HepG2 (cell line): ENCODE results near the gene CACNG4. TPM values are rescaled to one million over a fixed set of nuclear protein-coding genes. Genes with fewer than 3 reads are reported as not detected.

Source experiments
- MBD4 ChIP-seq: IDR thresholded peaks from 2 replicates; pipeline ENCODE4 v1.6.1; 2012; ENCODE audit warnings: low read length, inconsistent platforms, borderline replicate concordance
- MNT ChIP-seq: fragments of 450-650 bp; IDR thresholded peaks from 2 replicates; pipeline ENCODE4 v1.6.1; 2016
- SOX6 ChIP-seq, 2 experiments: fragments of 450-650 bp in 1 of 2; sonication (generic) in 1 of 2; formaldehyde crosslinking in 1 of 2; IDR thresholded peaks; 2 replicates each; pipeline versions ENCODE4 v1.4.0 to v1.6.1; 2017 to 2020; ENCODE audit warnings: antibody characterized with exemption in 1 of 2, mild to moderate bottlenecking in 1 of 2, missing genetic modification reagents in 1 of 2
- polyA plus RNA-seq, 8 experiments: library from polyadenylated mRNA; depleted of rRNA in 3 of 8; stranded (reverse) in 7 of 8; unstranded in 1 of 8; fragments of >200 nt; fragmentation: Illumina TruSeq in 4 of 8; extraction: Trizol in 4 of 8; gene quantifications; 2 replicates each; pipeline versions ENCODE4 v1.2.1 to v1.2.3, GENCODE V29; 2011 to 2016; ENCODE audit warnings: low read depth in 4 of 8, missing spikeins in 1 of 8, mixed read lengths in 1 of 8; ENCODE audit not compliant: insufficient read depth in 1 of 8
- total RNA-seq, 5 experiments: library from RNA; depleted of rRNA; stranded (reverse); fragments of >200 nt; fragmentation: Illumina TruSeq; extraction: Trizol; gene quantifications; 2 replicates each; pipeline ENCODE4 v1.2.3, GENCODE V29; 2016; ENCODE audit warnings: low read depth in 1 of 5
- TF ChIP-seq, protein P1 (sequence below): sonication (generic); formaldehyde crosslinking; IDR thresholded peaks from 2 replicates; pipeline ENCODE4 v1.9.0; 2021; ENCODE audit warnings: mild to moderate bottlenecking, missing genetic modification reagents

Gene CACNG4
- total and polyA plus RNA-seq, 2 of the 13 experiments (the other 11 are each of a cell fraction or from before 2014, with no cell fraction given), result 0.09 TPM

GRCh38 chr17:67026341-67026740 lies 61.8 kb downstream of the CACNG4 start (continued):
- TF ChIP-seq, protein P1, sequence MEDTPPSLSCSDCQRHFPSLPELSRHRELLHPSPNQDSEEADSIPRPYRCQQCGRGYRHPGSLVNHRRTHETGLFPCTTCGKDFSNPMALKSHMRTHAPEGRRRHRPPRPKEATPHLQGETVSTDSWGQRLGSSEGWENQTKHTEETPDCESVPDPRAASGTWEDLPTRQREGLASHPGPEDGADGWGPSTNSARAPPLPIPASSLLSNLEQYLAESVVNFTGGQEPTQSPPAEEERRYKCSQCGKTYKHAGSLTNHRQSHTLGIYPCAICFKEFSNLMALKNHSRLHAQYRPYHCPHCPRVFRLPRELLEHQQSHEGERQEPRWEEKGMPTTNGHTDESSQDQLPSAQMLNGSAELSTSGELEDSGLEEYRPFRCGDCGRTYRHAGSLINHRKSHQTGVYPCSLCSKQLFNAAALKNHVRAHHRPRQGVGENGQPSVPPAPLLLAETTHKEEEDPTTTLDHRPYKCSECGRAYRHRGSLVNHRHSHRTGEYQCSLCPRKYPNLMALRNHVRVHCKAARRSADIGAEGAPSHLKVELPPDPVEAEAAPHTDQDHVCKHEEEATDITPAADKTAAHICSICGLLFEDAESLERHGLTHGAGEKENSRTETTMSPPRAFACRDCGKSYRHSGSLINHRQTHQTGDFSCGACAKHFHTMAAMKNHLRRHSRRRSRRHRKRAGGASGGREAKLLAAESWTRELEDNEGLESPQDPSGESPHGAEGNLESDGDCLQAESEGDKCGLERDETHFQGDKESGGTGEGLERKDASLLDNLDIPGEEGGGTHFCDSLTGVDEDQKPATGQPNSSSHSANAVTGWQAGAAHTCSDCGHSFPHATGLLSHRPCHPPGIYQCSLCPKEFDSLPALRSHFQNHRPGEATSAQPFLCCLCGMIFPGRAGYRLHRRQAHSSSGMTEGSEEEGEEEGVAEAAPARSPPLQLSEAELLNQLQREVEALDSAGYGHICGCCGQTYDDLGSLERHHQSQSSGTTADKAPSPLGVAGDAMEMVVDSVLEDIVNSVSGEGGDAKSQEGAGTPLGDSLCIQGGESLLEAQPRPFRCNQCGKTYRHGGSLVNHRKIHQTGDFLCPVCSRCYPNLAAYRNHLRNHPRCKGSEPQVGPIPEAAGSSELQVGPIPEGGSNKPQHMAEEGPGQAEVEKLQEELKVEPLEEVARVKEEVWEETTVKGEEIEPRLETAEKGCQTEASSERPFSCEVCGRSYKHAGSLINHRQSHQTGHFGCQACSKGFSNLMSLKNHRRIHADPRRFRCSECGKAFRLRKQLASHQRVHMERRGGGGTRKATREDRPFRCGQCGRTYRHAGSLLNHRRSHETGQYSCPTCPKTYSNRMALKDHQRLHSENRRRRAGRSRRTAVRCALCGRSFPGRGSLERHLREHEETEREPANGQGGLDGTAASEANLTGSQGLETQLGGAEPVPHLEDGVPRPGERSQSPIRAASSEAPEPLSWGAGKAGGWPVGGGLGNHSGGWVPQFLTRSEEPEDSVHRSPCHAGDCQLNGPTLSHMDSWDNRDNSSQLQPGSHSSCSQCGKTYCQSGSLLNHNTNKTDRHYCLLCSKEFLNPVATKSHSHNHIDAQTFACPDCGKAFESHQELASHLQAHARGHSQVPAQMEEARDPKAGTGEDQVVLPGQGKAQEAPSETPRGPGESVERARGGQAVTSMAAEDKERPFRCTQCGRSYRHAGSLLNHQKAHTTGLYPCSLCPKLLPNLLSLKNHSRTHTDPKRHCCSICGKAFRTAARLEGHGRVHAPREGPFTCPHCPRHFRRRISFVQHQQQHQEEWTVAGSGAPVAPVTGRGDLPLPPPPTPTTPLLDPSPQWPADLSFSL (CRISPR knock-in tag), result peak; percentile 90
- no peak for TF ChIP-seq MBD4
- peak; percentile 26; the same call in 1 of the 2 replicates for TF ChIP-seq MNT
- peak; percentile 55; the same call in 1 of the 2 replicates for TF ChIP-seq SOX6 (IDR thresholded peaks at IDR 0.05)
- no peak for TF ChIP-seq SOX6 (CRISPR knock-in tag; IDR thresholded peaks at IDR 0.05)
- TF ChIP-seq, all 625 proteins: peak for 5
